GM23338 (cell line): Measurements from ENCODE around the gene MEGF11. TPM values are rescaled to one million over a fixed set of nuclear protein-coding genes. Genes with fewer than 3 reads are reported as not detected.
A peak's percentile ranks its signal among the peaks of the same experiment; 100 is the strongest.

Experiments
- ATAC-seq: fragments of 200-7000 bp; cut with Tn5 transposase; 3 replicates; pipeline ENCODE4 v1.9.1; 2020
- DNase-seq: peaks from one replicate; pipeline ENCODE4 v3.0.0-alpha.2; 2015; ENCODE audit warnings: low spot score
- H2AFZ ChIP-seq: fragments of 200-600 bp; sonication (generic); 2 replicates; pipeline ENCODE4 v1.8.0; 2016; ENCODE audit warnings: antibody characterized with exemption, mild to moderate bottlenecking, moderate library complexity
- H3F3A ChIP-seq: fragments of 200-600 bp; sonication (generic); replicated peaks from 2 replicates; pipeline ENCODE4 v1.8.0; 2017; ENCODE audit warnings: antibody characterized with exemption, mixed run types, low read depth
- H3K27ac ChIP-seq: fragments of 200-600 bp; sonication (generic); 2 replicates; pipeline ENCODE4 v1.6.1; 2016; ENCODE audit warnings: low read depth
- H3K27me3 ChIP-seq: fragments of 200-600 bp; sonication (generic); 2 replicates; pipeline ENCODE4 v1.8.0; 2016; ENCODE audit warnings: mild to moderate bottlenecking, mixed run types, moderate library complexity; ENCODE audit not compliant: insufficient read depth
- H3K36me3 ChIP-seq: fragments of 200-600 bp; sonication (generic); 2 replicates; pipeline ENCODE4 v1.8.0; 2016; ENCODE audit warnings: mild to moderate bottlenecking; ENCODE audit not compliant: insufficient read depth
- H3K4me1 ChIP-seq: fragments of 200-600 bp; sonication (generic); 2 replicates; pipeline ENCODE4 v1.8.0; 2016; ENCODE audit warnings: mild to moderate bottlenecking, moderate library complexity; ENCODE audit not compliant: insufficient read depth
- H3K4me2 ChIP-seq: fragments of 200-600 bp; sonication (generic); 2 replicates; pipeline ENCODE4 v1.7.1; 2017; ENCODE audit warnings: mixed run types
- H3K4me3 ChIP-seq: fragments of 200-600 bp; sonication (generic); 2 replicates; pipeline ENCODE4 v1.6.1; 2016; ENCODE audit warnings: mixed run types
- H3K79me2 ChIP-seq: fragments of 200-600 bp; sonication (generic); replicated peaks from 2 replicates; pipeline ENCODE4 v1.8.0; 2017; ENCODE audit warnings: mild to moderate bottlenecking; ENCODE audit not compliant: insufficient read depth
- H3K9me2 ChIP-seq: fragments of 200-600 bp; sonication (generic); 2 replicates; pipeline ENCODE4 v1.8.0; 2017; ENCODE audit not compliant: insufficient read depth
- H4K20me1 ChIP-seq: fragments of 200-600 bp; sonication (generic); replicated peaks from 2 replicates; pipeline ENCODE4 v1.8.0; 2017; ENCODE audit warnings: mild to moderate bottlenecking; ENCODE audit not compliant: insufficient read depth
- H3K27ac Mint-ChIP-seq: 2 replicates; pipeline ENCODE4 v1.8.0; 2020; ENCODE audit warnings: inconsistent platforms, mild to moderate bottlenecking, moderate library complexity, mixed read lengths
- H3K27me3 Mint-ChIP-seq: 3 replicates; pipeline ENCODE4 v1.8.0; 2022; ENCODE audit warnings: low read depth, mild to moderate bottlenecking, moderate library complexity, mixed read lengths, inconsistent platforms; ENCODE audit not compliant: insufficient read depth, poor library complexity
- H3K36me3 Mint-ChIP-seq: 3 replicates; pipeline ENCODE4 v1.8.0; 2021; ENCODE audit warnings: low read depth, mild to moderate bottlenecking, inconsistent platforms, moderate library complexity, mixed read lengths
- H3K4me1 Mint-ChIP-seq: 3 replicates; pipeline ENCODE4 v1.8.0; 2020; ENCODE audit warnings: mild to moderate bottlenecking, inconsistent platforms, mixed read lengths
- H3K4me3 Mint-ChIP-seq: 3 replicates; pipeline ENCODE4 v1.8.0; 2021; ENCODE audit warnings: moderate library complexity, mild to moderate bottlenecking, inconsistent platforms, mixed read lengths
- H3K9me3 Mint-ChIP-seq: 3 replicates; pipeline ENCODE4 v1.8.0; 2020; ENCODE audit warnings: moderate library complexity, mild to moderate bottlenecking, inconsistent platforms, mixed read lengths
- CREB1 ChIP-seq: fragments of 250-450 bp; sonication (Bioruptor Pico); IDR thresholded peaks from 2 replicates; pipeline ENCODE4 v1.5.0; 2020; ENCODE audit warnings: low read depth, mild to moderate bottlenecking, moderate library complexity
- EZH2 ChIP-seq: fragments of 200-600 bp; sonication (generic); IDR thresholded peaks from one replicate; pipeline ENCODE4 v1.8.0; 2017; ENCODE audit warnings: antibody characterized with exemption, mild to moderate bottlenecking, low read depth; ENCODE audit not compliant: unreplicated experiment
- JUNB ChIP-seq: IDR thresholded peaks from one replicate; pipeline ENCODE4 v1.6.1; 2016; ENCODE audit warnings: antibody characterized with exemption; ENCODE audit not compliant: unreplicated experiment
- NANOG ChIP-seq: IDR thresholded peaks from 2 replicates; pipeline ENCODE4 v1.6.1; 2016; ENCODE audit warnings: antibody characterized with exemption, borderline replicate concordance
- POLR2AphosphoS5 ChIP-seq: IDR thresholded peaks from 2 replicates; pipeline ENCODE4 v1.6.1; 2016; ENCODE audit warnings: antibody characterized with exemption, low read depth
- STAT1 ChIP-seq: IDR thresholded peaks from one replicate; pipeline ENCODE4 v1.6.1; 2016; ENCODE audit warnings: antibody characterized with exemption; ENCODE audit not compliant: unreplicated experiment
- ZNF114 ChIP-seq: fragments of 250-450 bp; sonication (Bioruptor Pico); IDR thresholded peaks from 2 replicates; pipeline ENCODE4 v1.5.0; 2020; ENCODE audit warnings: mild to moderate bottlenecking, moderate library complexity
- ZNF331 ChIP-seq: fragments of 250-450 bp; sonication (Bioruptor Pico); IDR thresholded peaks from 2 replicates; pipeline ENCODE4 v1.5.0; 2020; ENCODE audit warnings: low read depth, mild to moderate bottlenecking, moderate library complexity
- polyA plus RNA-seq: library from polyadenylated mRNA; unstranded; fragments of >200 nt; fragmentation: Nextera tagmentation; extraction: Ambion mirVana; gene quantifications from 2 replicates; pipeline ENCODE4 v1.2.1, GENCODE V29; 2016
- total RNA-seq: library from RNA; depleted of rRNA; stranded (reverse); fragments of >200 nt; shearing (Covaris generic); gene quantifications from 2 replicates; pipeline ENCODE4 v1.2.3, GENCODE V29; 2014
- TF ChIP-seq, protein P1 (sequence below): fragments of 250-450 bp; sonication (Bioruptor Pico); IDR thresholded peaks from 2 replicates; pipeline ENCODE4 v1.5.0; 2020; ENCODE audit warnings: mild to moderate bottlenecking, moderate library complexity
- TF ChIP-seq, protein P2 (sequence below): IDR thresholded peaks from one replicate; pipeline ENCODE4 v1.6.1; 2018; ENCODE audit warnings: antibody characterized with exemption; ENCODE audit not compliant: unreplicated experiment
- TF ChIP-seq, protein P3 (sequence below), 2 experiments: fragments of 200-600 bp in 1 of 2; sonication (generic) in 1 of 2; conservative IDR thresholded peaks; 2 replicates each; pipeline versions ENCODE4 v1.5.1 to v1.6.1; 2016 to 2017; ENCODE audit warnings: antibody characterized with exemption in 2 of 2, low read depth in 2 of 2, mild to moderate bottlenecking in 2 of 2, moderate library complexity in 1 of 2
- TF ChIP-seq, protein P4 (sequence below): IDR thresholded peaks from 2 replicates; pipeline ENCODE4 v1.6.1; 2016; ENCODE audit warnings: antibody characterized with exemption

MEGF11 gene
- total and polyA plus RNA-seq, 2 experiments from 2014 or later: 1.3 to 1.9 TPM

DNA sequence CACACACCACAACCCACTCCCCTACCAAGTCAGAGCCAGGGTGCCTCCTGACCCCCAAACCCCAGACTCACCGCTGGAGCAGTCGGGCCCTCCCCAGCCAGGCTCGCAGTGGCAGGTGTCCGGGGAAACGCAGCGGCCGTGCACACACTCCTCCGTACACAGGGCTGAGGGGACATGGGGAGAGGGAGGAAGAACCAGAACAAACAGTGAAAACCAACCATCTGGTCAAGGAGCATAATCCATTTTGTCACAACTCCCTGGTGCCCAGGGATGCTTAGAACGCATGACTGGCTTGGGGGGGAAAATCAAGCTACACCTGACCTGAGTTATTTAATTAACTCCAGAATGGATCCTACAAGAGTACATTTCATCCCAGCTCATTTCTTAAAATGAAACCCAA is 159.2 kb downstream of the MEGF11 start (continued):
- TF ChIP-seq, protein P1, sequence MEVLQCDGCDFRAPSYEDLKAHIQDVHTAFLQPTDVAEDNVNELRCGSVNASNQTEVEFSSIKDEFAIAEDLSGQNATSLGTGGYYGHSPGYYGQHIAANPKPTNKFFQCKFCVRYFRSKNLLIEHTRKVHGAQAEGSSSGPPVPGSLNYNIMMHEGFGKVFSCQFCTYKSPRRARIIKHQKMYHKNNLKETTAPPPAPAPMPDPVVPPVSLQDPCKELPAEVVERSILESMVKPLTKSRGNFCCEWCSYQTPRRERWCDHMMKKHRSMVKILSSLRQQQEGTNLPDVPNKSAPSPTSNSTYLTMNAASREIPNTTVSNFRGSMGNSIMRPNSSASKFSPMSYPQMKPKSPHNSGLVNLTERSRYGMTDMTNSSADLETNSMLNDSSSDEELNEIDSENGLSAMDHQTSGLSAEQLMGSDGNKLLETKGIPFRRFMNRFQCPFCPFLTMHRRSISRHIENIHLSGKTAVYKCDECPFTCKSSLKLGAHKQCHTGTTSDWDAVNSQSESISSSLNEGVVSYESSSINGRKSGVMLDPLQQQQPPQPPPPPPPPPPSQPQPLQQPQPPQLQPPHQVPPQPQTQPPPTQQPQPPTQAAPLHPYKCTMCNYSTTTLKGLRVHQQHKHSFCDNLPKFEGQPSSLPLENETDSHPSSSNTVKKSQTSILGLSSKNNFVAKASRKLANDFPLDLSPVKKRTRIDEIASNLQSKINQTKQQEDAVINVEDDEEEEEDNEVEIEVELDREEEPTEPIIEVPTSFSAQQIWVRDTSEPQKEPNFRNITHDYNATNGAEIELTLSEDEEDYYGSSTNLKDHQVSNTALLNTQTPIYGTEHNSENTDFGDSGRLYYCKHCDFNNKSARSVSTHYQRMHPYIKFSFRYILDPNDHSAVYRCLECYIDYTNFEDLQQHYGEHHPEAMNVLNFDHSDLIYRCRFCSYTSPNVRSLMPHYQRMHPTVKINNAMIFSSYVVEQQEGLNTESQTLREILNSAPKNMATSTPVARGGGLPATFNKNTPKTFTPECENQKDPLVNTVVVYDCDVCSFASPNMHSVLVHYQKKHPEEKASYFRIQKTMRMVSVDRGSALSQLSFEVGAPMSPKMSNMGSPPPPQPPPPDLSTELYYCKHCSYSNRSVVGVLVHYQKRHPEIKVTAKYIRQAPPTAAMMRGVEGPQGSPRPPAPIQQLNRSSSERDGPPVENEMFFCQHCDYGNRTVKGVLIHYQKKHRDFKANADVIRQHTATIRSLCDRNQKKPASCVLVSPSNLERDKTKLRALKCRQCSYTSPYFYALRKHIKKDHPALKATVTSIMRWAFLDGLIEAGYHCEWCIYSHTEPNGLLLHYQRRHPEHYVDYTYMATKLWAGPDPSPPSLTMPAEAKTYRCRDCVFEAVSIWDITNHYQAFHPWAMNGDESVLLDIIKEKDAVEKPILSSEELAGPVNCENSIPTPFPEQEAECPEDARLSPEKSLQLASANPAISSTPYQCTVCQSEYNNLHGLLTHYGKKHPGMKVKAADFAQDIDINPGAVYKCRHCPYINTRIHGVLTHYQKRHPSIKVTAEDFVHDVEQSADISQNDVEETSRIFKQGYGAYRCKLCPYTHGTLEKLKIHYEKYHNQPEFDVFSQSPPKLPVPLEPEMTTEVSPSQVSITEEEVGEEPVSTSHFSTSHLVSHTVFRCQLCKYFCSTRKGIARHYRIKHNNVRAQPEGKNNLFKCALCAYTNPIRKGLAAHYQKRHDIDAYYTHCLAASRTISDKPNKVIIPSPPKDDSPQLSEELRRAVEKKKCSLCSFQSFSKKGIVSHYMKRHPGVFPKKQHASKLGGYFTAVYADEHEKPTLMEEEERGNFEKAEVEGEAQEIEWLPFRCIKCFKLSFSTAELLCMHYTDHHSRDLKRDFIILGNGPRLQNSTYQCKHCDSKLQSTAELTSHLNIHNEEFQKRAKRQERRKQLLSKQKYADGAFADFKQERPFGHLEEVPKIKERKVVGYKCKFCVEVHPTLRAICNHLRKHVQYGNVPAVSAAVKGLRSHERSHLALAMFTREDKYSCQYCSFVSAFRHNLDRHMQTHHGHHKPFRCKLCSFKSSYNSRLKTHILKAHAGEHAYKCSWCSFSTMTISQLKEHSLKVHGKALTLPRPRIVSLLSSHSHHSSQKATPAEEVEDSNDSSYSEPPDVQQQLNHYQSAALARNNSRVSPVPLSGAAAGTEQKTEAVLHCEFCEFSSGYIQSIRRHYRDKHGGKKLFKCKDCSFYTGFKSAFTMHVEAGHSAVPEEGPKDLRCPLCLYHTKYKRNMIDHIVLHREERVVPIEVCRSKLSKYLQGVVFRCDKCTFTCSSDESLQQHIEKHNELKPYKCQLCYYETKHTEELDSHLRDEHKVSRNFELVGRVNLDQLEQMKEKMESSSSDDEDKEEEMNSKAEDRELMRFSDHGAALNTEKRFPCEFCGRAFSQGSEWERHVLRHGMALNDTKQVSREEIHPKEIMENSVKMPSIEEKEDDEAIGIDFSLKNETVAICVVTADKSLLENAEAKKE: no peak
- TF ChIP-seq NANOG (no peak), ZNF114 (CRISPR knock-in tag) (no peak)

DNA sequence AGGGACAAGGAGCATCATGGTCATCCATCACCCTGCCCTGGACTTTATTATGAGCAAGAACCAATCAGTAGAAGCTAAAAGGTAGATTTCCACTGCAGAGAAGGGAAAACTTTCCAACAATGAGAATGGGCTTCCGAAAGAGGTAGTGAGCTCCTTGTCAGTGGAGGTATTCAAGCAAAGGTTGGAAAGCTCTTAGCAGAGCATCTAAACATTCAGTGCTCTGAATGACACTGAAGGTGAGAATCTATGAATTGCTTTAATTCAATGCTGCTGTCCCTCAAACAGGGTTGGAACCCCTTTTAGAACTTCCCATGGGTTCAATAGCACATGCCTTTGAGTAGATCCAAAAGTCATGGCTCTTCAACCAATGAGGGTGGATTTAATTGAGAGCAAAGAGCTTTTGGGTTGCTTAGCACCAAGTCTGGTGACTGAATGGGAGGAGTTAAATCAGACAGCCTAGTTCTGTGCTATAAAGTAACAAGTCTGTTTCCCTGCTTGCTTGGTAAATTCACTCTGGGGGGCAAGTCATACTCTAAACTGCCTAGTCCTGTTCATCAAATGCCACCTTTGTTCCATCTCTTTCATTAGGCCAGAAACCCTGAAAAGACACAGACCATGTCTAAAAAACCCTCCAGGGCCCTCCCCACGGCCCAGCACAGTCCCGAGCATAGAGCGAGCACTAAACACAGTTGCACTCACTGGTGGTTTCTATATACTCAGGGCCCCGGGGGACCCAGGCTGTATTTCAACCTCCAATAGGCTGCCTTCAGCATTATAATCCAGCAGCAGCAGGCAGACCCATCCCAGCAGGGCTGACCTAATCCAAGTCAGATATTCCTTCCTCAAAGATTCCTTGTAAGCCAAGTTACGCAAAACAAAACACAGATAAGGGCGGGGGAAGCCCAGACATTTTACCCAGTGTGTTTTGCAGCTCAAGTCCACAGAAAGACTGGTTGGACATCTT is 161.2 kb downstream of the MEGF11 start:
- Histone ChIP-seq H3F3A (no peaks in the 10 kb centered on the region), H3K9me2 (no peaks in the 10 kb centered on the region), H3K27ac (no peak overlapping the region), H4K20me1 (no peaks in the 10 kb centered on the region), H3K4me3 (no peak overlapping the region), H3K27me3 (no peaks in the 10 kb centered on the region), H3K4me1 (no peaks in the 10 kb centered on the region), H2AFZ (no peak overlapping the region), H3K4me2 (no peak overlapping the region), H3K79me2 (no peaks in the 10 kb centered on the region), H3K36me3 (no peaks in the 10 kb centered on the region)
- H3K4me1 Mint-ChIP-seq: peaks cover 4% of the 10 kb centered on the region; the same call in 1 of the 3 replicates
- ATAC-seq (no peak), DNase-seq (peak; percentile 18)
- H3K27ac Mint-ChIP-seq: no peak overlapping the region
- H3K4me3 Mint-ChIP-seq: no peak overlapping the region
- H3K27me3 Mint-ChIP-seq: peaks cover 7% of the 10 kb centered on the region
- H3K36me3 Mint-ChIP-seq: no peaks in the 10 kb centered on the region
- H3K9me3 Mint-ChIP-seq: no peaks in the 10 kb centered on the region
- TF ChIP-seq ZNF331 (CRISPR knock-in tag): no peak
- no peak for TF ChIP-seq STAT1
- TF ChIP-seq EZH2: no peak
- TF ChIP-seq, protein P2, sequence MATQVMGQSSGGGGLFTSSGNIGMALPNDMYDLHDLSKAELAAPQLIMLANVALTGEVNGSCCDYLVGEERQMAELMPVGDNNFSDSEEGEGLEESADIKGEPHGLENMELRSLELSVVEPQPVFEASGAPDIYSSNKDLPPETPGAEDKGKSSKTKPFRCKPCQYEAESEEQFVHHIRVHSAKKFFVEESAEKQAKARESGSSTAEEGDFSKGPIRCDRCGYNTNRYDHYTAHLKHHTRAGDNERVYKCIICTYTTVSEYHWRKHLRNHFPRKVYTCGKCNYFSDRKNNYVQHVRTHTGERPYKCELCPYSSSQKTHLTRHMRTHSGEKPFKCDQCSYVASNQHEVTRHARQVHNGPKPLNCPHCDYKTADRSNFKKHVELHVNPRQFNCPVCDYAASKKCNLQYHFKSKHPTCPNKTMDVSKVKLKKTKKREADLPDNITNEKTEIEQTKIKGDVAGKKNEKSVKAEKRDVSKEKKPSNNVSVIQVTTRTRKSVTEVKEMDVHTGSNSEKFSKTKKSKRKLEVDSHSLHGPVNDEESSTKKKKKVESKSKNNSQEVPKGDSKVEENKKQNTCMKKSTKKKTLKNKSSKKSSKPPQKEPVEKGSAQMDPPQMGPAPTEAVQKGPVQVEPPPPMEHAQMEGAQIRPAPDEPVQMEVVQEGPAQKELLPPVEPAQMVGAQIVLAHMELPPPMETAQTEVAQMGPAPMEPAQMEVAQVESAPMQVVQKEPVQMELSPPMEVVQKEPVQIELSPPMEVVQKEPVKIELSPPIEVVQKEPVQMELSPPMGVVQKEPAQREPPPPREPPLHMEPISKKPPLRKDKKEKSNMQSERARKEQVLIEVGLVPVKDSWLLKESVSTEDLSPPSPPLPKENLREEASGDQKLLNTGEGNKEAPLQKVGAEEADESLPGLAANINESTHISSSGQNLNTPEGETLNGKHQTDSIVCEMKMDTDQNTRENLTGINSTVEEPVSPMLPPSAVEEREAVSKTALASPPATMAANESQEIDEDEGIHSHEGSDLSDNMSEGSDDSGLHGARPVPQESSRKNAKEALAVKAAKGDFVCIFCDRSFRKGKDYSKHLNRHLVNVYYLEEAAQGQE: no peak
- TF ChIP-seq, protein P3, sequence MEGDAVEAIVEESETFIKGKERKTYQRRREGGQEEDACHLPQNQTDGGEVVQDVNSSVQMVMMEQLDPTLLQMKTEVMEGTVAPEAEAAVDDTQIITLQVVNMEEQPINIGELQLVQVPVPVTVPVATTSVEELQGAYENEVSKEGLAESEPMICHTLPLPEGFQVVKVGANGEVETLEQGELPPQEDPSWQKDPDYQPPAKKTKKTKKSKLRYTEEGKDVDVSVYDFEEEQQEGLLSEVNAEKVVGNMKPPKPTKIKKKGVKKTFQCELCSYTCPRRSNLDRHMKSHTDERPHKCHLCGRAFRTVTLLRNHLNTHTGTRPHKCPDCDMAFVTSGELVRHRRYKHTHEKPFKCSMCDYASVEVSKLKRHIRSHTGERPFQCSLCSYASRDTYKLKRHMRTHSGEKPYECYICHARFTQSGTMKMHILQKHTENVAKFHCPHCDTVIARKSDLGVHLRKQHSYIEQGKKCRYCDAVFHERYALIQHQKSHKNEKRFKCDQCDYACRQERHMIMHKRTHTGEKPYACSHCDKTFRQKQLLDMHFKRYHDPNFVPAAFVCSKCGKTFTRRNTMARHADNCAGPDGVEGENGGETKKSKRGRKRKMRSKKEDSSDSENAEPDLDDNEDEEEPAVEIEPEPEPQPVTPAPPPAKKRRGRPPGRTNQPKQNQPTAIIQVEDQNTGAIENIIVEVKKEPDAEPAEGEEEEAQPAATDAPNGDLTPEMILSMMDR (conservative IDR thresholded peaks at IDR 0.05; ENCODE audit: low read depth in 2 of 2): no peak
- no peak for TF ChIP-seq JUNB
- TF ChIP-seq CREB1: no peak
- TF ChIP-seq, protein P4, sequence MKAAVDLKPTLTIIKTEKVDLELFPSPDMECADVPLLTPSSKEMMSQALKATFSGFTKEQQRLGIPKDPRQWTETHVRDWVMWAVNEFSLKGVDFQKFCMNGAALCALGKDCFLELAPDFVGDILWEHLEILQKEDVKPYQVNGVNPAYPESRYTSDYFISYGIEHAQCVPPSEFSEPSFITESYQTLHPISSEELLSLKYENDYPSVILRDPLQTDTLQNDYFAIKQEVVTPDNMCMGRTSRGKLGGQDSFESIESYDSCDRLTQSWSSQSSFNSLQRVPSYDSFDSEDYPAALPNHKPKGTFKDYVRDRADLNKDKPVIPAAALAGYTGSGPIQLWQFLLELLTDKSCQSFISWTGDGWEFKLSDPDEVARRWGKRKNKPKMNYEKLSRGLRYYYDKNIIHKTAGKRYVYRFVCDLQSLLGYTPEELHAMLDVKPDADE: no peak
- no peak for TF ChIP-seq POLR2AphosphoS5
